Mammary epithelial cell (primary cell): ENCODE results near the gene FRMD8.

Experiments used
- CTCF ChIP-seq, 2 donors: IDR thresholded peaks in 1 of 2; conservative IDR thresholded peaks in 1 of 2; 2 replicates each; pipeline ENCODE4 v1.5.1; 2011 to 2012; ENCODE audit warnings: inconsistent platforms in 2 of 2, low read length in 2 of 2, mild to moderate bottlenecking in 2 of 2, control low read depth in 1 of 2, low read depth in 1 of 2; ENCODE audit not compliant: insufficient read depth in 1 of 2; ENCODE audit errors: extremely low read depth in 1 of 2
- EZH2 ChIP-seq: IDR thresholded peaks from 2 replicates; pipeline ENCODE4 v1.6.1; 2012; ENCODE audit warnings: low read length, inconsistent platforms, borderline replicate concordance

- TF ChIP-seq CTCF (conservative IDR thresholded peaks at IDR 0.05 in 1 of 2, IDR thresholded peaks at IDR 0.05 in 1 of 2; ENCODE audit: extremely low read depth in 1 of 2, insufficient read depth in 1 of 2, low read depth in 1 of 2, low read length in 2 of 2), result no peak
- no peak for TF ChIP-seq EZH2
These were observed 45.1 kb downstream of the FRMD8 start for GRCh38 chr11:65431451-65432099.
